Ecto neural progenitor cell (in vitro differentiated cells): ENCODE data around the gene OR52E2.
"Not testable (repeated sequence)": the region's sequence is repeated elsewhere in the genome, so short reads cannot be mapped to it uniquely, and the experiment has no call there.

Experiments
- DNase-seq: peaks from one replicate; pipeline ENCODE4 v3.0.0-alpha.2; 2018; ENCODE audit warnings: low spot score

The OR52E2 gene

DNA sequence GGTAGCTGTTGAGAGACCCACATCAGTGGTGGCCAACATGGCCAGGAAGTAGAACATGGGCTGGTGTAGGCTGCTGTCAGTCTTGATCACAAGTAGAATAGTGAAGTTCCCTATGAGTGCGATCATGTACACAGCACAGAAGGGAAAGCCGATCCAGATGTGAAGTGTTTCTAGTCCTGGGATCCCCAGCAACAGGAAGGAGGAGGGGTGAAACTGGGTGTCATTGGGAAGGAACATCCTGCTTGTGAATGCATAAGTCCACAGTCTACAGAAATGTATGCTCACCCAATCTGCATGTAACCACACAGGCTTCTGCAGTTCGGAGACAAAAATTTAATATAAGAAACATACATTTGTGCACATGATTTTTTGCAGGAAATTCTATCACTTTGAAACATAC is at the start of gene OR52E2:
OR52E2 (minus strand) TSS at position 237 of the 400 bp plus-strand sequence; CDS start at position 237, 0 bp downstream.
- no peak for DNase-seq

DNA sequence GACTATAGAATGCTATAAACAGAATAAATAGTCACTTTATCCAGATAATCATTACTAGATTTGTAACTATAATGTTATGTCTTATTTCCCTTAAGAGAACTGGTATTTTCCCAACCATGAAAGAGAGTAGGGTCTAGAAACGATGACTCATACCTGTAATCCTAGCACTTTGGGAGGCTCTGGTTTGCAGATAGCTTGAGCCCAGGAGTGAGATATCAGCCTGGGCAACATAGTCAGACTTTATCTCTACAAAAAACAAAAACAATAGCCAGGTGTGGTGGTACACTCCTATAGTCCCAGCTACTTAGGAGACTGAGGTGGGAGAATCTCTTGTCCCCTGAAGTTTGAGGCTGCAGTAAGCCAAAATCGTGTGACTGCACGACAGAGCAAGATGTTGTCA is 47.9 kb upstream of the OR52E2 start:
- DNase-seq, result no peak

DNA sequence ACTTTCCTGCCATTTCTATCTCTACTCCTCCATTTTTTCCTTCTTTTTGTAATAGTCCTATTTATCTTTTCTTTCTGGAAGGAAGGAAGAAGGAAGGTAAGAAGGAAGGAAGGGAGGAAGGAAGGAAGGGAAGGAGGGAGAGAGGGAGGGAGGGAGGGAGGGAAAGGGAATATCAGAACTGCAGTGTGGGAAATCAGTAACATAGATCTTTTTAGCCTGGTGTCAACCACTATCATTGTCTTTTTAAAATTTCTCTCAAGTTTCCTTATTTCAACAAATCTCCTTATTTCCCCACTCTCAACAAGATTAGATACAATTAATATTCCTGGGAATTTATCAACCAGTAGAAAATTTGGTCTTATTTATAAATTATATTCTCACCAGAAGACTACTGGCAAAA is 43.6 kb upstream of the OR52E2 start:
- DNase-seq, result no peak

DNA sequence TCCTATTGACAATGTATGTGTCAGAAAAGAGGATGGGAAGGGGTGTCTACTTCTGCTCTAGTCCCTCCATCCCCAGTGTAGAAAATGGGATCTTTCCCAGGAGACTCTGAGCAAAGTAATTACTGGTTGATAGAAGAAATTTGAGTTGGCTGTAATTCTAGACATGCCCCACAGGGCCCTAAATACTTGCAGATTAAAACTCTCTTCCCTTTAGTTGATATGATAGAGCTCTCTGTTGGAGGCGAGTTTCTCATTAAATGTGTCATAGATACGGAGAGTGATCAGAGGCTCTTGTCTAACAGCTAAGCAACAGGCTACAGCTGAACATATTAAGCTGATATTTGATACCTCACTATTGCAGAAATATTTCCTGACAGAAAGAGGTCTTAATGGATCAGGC is 42.8 kb upstream of the OR52E2 start:
- no peak for DNase-seq

DNA sequence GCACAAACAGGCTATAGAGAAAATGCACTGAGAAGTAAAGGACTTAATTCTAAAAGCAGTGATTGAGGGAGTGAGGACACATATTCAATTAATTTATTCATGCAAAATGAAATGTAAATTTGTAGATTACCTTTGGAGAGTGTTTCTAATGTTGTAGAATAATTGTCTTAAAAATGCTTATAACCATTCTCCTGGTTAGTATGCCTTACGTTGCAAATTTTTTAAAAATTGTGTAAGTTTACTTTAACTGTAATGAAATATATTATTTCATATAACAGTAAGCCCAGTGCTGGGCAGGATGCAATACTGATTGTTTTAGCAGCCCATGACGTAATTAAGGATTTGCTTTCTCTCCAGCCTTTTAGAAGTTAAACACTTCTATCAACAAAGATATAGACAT is 36.6 kb upstream of the OR52E2 start:
- no peak for DNase-seq

DNA sequence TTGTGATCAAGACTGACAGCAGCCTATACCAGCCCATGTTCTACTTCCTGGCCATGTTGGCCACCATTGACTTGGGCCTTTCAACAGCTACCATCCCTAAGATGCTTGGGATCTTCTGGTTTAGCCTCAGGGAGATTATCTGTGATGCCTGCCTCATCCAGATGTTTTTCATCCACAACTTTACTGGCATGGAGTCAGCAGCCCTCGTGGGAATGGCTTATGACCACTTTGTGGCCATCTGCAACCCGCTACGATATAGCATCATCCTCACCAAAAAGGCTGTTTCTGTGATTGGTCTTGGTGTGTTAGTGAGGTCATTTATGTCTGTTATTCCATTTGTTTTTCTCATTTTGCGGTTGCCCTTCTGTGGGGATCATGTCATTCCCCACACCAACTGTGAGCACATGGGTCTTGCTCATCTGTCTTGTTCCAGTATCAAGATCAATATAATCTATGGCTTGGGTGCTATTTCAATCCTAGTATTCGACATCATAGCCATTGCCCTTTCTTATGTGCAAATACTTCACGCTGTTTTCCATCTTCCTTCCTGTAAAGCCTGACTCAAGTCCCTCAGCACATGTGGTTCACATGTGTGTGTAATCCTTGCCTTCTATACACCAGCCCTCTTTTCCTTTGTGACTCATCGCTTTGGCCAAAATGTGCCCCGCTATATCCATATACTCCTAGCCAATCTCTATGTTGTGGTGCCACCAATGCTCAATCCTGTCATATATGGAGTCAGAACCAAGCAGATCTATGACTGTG is 33.6 kb upstream of the OR52E2 start:
- no peak for DNase-seq

DNA sequence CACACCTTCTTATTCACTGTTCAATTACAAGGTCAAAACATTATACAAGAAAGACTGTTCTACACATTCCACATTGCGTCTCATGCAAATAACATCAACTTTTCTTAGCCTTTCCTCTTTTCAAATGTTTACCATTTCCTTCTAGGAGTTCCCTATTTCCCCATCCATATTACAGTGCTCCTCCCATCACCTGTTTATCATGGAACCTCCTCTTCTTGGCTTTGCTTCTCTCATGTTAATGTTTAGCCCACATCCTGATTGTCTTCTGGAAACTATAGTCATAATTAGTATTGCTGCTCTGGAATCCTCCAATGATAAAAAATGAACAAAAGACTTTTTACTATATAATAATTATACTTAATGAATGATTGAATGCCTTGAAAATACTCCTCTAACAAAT is 31.2 kb upstream of the OR52E2 start:
- no peak for DNase-seq

DNA sequence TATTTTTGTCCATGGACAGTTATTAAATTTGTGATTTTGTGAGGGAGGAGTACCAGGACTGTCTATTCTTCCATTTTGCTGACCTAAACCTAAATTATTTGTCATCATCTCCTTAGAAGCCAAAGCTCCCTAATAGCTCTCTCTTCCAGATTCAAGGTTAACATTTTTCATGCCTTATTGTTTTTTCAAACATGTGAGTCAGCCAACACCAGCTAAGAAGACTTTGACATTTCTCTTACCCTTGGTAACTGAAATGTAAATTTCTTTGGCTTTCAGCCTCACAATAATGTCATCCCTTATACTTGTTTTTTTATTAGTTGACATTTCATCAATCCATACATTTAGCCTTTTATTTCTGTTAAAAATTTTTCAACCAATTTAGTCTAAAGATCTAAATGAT is 29.1 kb upstream of the OR52E2 start:
- no peak for DNase-seq

DNA sequence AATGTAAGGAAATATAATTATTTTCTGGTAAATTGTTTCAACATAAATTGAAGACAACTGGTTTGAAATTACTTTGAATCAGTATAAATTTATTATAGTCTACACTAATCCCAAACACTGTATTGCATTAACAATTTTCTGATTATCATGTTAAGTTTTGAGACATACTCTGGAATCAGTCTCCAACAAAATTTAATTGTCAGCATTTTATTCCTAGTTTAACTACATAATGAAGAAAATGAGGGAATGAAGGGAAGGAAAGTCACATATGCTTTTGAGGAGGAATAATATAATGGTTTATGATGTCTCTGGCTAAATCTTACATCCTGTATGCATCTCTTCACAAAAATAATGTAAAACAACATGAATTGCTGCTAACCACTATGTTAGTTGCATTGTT is 24.2 kb upstream of the OR52E2 start:
- no peak for DNase-seq

DNA sequence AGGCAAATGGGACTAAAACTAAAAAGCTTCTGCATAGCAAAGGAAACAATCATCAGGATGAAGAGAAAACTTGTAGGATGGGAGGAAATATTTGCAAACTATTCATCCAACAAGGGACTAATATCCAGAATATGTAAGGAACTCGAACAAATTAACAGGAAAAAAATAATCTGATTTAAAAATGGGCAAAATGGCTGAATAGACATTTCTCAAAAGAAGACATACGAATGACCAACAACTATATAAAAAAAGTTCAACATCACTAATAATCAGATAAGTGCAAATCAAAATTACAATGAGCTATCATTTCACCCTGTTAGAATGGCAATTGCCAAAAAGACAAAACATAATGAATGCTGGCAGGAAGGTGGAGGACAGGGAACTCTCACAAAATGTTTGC is 22.0 kb upstream of the OR52E2 start:
- DNase-seq, result no peak

DNA sequence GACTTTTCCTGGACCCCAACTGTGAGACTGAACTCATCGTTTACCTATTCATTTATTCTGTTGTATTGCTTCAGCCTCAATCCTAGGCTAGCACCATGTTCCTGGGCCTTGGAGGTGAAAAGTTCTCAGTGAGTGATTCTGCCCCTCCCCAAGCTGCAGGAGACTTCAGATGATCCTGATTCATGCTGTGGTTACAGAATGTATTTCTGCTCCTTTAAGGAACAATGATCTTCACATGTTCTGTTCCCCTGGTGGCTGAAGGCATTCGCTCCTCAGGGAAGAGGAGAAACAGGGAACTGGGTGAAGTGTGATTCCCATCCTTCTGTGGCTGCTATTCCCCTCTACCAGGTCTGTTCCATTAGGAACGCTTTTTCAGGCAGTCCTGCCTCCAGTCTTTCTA is 12.4 kb upstream of the OR52E2 start:
- no peak for DNase-seq

DNA sequence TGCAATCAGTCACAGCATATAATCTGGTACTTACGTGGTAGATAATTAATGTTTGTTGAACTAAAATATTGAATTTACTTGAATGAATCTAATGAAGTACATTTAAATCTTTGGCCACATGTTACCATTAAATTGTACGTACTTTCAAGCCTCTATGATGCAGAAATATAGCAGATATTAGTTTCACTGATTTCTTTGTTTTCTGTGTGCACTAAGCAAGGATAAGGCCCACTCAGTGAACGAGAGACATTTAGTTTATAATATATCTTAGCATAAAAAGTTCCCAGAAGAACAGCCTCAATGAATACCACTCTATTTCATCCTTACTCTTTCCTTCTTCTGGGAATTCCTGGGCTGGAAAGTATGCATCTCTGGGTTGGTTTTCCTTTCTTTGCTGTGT is 9.8 kb upstream of the OR52E2 start, which contains the start of gene OR52E1:
OR52E1 (plus strand) TSS at position 301 of the 400 bp plus-strand sequence.
- DNase-seq, result no peak

DNA sequence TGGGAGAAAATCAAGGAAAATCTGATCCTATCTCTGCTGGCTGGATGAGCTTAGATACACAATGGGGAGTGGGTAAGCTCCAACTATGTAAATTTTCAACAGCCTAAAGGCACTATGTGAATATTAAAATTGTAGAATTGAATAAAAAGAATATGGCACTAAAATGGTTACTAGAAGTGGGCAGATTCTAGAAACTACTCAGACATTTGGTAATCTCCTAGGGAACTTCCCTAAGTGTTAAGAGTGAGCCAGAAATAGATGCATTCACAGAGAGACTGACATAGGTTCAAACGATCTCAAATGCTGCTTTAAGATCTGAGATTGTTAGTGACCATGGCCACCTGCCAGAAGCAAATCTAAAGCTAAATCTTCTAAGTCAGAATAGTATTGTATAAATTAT is 5.6 kb upstream of the OR52E2 start:
- no peak for DNase-seq

DNA sequence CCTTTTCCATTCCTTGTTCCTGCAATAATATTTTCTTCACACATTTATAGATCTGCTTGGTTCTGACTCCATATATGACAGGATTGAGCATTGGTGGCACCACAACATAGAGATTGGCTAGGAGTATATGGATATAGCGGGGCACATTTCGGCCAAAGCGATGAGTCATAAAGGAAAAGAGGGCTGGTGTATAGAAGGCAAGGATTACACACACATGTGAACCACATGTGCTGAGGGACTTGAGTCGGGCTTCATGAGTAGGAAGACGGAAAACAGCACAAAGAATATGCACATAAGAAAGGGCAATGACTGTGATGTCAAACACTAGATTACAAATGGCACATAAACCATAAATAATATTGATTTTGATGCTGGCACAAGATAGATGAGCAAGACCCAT is 748 bp downstream of the OR52E2 start:
- DNase-seq, result not testable (repeated sequence)

DNA sequence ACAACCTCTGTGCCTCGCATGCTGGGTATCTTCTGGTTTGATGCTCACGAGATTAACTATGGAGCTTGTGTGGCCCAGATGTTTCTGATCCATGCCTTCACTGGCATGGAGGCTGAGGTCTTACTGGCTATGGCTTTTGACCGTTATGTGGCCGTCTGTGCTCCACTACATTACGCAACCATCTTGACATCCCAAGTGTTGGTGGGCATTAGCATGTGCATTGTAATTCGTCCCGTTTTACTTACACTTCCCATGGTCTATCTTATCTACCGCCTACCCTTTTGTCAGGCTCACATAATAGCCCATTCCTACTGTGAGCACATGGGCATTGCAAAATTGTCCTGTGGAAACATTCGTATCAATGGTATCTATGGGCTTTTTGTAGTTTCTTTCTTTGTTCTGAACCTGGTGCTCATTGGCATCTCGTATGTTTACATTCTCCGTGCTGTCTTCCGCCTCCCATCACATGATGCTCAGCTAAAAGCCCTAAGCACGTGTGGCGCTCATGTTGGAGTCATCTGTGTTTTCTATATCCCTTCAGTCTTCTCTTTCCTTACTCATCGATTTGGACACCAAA is 12.6 kb downstream of the OR52E2 start:
- no peak for DNase-seq

DNA sequence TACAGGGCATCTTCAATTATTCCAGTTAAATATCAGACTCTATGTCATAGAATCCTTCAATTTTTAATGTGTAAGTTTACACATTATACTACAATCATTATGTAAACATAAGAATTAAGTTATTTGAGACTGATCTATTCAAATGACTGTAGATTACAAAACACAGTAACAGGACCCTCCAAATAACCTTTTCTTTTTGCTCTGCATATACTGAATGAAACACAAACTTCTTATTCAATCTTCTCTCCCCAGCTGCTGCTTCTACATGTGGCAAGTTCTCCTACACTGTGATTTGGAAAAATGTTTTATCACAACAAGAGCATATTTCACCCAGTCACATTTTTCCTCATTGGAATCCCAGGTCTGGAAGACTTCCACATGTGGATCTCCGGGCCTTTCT is 13.2 kb downstream of the OR52E2 start, which contains the start of gene OR52J3:
OR52J3 (plus strand) TSS at position 301 of the 400 bp plus-strand sequence; CDS start at position 301, 0 bp downstream.
- no peak for DNase-seq

DNA sequence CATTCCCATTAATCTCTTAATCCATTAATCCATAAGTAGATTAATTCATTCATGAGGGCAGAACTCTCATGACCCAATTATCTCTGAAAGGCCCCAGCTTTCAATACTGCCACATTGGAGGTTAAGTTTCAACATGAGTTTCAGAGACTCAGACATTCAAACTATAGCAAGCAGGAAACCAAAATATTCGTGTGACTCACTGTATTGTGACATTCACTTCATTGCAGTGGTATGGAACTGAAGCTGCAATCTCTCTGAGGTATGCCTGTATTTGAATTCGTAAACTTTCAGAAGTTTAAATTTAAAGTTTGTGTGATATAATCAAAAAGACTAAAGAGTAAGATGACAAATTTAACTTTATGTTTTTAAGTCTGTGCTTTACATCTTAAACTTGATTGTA is 16.0 kb downstream of the OR52E2 start:
- DNase-seq, result no peak

DNA sequence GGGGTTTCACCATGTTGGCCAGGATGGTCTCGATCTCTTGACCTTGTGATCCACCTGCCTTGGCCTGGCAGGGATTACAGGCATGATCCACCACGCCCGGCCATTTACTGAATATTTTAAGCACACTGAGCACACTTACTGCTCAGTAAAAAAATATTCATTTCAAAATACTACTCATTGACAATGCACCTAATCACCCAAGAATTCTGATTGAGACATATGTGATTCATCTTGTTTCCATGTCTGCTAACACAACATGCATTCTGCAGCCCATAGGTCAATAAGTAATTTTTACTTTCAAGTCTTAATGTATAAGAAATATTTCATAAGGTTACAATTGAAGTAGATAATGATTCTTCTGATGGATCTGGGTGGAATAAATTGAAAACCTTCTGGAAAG is 17.3 kb downstream of the OR52E2 start:
- DNase-seq, result no peak

DNA sequence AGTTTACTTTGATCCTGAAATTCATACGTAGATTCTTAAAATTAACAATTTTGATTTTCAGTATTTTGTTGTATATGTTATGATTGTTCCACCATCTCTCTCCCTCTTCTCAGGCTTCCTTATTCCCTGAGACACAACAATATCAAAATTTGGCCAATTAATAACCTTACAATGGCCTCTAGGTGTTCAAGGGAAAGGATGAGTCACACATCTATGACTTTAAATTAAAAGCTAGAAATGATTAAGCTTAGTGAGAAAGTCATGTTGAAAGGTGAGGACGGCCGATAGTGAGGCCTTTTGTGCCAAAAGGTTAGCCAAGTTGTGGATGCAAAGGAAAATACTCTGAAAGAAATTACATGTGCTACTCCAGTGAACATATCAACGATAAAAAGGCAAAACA is 18.6 kb downstream of the OR52E2 start:
- no peak for DNase-seq

DNA sequence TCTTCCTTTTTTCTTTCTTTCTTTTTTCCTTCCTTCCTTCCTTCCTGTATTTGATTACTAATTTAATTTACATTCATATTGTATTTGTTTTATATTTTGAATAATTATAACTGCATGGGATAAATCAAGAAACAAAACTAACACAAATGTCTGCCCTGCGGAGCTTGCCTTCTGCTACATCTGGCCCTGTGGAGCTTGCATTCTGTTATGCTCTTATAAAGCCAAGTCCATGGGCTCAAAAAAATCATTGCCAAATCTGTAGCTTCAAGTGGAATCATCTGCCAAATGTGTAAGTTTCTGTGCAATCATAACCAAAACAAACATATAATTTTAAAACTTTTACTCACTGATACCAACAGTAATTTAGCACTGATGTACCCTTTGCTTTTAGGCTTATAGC is 21.1 kb downstream of the OR52E2 start:
- no peak for DNase-seq

DNA sequence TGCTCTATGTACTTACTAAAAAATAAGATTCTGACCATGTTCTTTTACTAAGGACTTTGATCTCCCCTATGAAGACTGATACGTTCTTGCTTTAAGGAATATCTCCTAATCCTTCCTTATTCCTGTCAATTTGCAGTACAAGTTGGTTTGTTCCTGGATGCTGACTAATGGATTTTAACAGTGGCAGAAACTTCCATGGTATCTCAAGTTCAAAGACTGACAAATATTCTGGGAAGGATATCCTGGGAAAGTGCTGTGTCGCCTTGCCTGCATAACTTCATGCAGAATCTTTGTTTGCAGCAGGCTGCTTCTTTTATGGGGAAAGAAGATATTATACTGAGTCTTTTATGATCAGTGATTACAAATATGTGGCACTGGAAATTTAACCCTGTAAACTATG is 21.5 kb downstream of the OR52E2 start:
- DNase-seq, result no peak

DNA sequence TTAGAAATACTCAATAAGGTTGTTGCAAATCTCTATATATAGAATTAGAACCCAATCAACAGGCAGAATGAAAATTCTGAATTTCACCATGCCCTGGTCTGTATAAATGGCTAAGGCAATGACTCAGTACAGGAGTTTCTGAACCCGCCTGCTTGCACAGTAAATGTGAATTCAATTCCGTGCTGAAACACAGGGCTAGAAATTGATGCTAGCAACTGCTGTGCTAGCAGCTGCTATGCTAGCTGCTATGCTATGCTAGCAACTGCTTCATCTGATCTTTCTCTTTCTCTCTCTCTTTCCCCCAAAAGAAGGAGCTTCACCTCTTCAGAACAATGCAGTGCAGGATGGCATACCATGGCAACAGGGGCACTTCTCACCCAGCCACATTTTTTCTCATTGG is 22.8 kb downstream of the OR52E2 start:
- no peak for DNase-seq

DNA sequence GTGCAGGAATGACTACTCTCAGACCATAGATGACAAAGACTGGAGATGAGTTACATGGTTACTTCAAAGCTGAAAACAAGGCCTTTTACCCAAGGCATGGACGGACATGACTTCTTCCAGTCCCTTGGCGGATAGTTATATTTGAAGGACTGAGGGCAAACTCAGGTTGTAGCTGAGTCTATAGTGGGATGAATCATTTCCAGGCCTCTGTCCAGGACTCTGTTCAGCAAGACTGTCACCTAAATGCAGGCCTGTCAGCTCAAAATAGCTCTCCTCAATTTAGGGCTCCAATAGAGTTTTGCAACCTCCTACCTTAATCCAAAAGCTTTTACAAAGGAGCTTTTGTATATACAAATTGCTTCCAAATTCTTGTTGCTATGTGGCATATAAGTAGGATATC is 37.4 kb downstream of the OR52E2 start:
- DNase-seq, result no peak

DNA sequence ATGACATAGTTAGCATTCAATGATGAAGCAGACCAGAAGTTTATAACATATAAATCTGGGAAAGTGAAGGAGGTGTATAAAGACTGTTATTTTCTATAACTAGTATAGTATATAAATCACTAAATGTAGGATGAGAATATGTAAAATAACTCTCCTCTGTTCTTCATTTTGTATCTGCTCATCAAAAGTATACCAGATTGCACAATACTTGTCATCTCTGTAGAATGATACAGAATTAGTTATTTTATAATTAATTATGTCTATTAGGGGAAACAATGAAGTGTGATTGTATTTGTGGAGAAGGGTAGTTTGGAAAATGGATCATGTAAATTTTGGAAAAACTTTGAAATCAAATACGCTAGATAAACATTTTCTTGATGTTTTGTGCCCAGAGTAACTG is 46.4 kb downstream of the OR52E2 start:
- DNase-seq, result no peak
